Measurements from ENCODE around the gene P4HTM.
A peak's percentile ranks its signal among the peaks of the same experiment; 100 is the strongest.
"Not testable (repeated sequence)": the region's sequence is repeated elsewhere in the genome, so short reads cannot be mapped to it uniquely, and the experiment has no call there.

Gene P4HTM

DNA sequence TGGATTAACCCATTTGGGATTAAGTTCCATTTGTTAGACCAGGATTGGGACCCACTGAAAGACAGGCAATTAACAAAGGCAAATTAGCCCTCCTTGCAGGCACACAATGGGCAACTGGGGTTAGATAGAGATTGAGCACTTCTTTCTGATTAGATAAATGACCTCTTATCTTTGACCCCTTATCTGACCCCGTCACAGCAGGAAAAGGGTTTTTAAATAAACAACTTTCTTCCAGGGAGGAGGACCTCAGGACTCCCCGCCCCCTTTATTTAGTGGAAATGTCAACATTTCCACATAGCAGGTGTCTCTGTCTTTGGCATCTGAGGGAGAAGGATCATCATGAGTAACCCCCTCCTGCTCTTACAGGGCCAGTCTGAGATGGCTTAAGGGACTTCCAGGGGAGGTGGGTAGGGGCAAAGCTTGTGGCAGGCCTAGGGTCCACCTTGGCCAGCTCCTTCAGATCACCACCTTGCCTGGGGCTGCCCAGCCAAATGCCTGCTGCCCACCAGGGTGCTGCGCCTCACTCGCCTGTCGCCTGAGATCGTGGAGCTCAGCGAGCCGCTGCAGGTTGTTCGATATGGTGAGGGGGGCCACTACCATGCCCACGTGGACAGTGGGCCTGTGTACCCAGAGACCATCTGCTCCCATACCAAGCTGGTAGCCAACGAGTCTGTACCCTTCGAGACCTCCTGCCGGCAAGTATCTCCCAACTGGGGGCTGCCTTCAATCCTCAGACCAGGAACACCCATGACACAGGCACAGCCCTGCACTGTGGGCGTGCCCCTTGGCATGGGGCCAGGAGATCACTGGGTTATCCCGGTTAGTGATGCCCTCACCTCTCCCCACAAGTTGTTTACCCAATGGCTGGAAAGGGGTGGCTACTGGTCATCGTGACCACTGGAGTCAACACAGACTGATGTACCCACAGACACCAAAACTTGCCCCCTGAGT, 14.6 kb downstream of the P4HTM start:
- peaks cover 5% of the 10 kb centered on the region for H3K4me1 ChIP-seq (ENCODE audit: control insufficient read depth, low read depth, low read length)
- H3K36me3 ChIP-seq (ENCODE audit: control insufficient read depth, low read depth, low read length): no peaks in the 10 kb centered on the region
- H3K27ac ChIP-seq (ENCODE audit: low read length): no peak overlapping the region
- H3K9ac ChIP-seq (ENCODE audit: low read length): no peak overlapping the region
- no peak overlapping the region for H3K4me3 ChIP-seq (ENCODE audit: low read length)
- H3K27me3 ChIP-seq (ENCODE audit: control insufficient read depth, insufficient read depth, low read length): no peaks in the 10 kb centered on the region
- H3K9me3 ChIP-seq (ENCODE audit: control insufficient read depth, low read depth, low read length): no peaks in the 10 kb centered on the region

DNA sequence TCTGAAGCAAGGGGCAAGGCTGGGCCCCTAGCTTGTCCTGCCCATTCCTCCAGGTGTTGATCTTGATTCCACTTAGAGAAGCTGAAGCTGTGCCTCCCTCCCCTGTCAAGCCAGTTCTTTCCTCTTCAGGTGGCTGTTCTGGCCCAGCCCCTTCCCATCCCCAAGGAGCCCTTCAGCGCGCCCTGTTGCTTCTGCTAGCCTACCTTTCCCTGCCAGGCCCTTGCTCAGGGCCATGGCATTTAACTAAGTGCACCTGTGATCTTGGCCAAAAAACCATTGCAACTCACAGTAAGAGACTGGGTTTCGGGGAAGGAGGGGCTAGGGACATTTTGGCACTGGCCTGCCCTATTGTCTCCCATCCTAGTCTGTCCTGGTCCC, 15.3 kb downstream of the P4HTM start:
- H3K4me3 ChIP-seq (ENCODE audit: low read length): no peak overlapping the region
- H3K9me3 ChIP-seq (ENCODE audit: control insufficient read depth, low read depth, low read length): no peaks in the 10 kb centered on the region
- no peak overlapping the region for H3K9ac ChIP-seq (ENCODE audit: low read length)
- no peaks in the 10 kb centered on the region for H3K36me3 ChIP-seq (ENCODE audit: control insufficient read depth, low read depth, low read length)
- H3K27ac ChIP-seq (ENCODE audit: low read length): no peak overlapping the region
- no peaks in the 10 kb centered on the region for H3K27me3 ChIP-seq (ENCODE audit: control insufficient read depth, insufficient read depth, low read length)
- H3K4me1 ChIP-seq (ENCODE audit: control insufficient read depth, low read depth, low read length): peaks cover 5% of the 10 kb centered on the region

DNA sequence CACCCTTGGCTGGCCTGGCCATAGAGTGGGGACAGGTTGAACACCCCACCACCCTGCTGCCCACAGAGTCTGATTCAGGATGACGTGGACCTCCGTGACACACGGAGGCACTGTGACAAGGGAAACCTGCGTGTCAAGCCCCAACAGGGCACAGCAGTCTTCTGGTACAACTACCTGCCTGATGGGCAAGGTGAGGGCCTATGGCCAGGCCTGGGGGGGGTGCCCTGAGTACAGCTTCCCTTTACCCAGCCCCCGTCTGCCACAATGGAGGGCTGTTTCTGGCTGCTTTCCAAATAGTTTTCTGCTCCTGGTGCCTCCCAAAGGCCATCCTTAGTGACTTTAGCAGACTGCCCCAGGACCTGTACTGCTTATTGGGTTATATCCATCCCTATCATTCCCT, 16.0 kb downstream of the P4HTM start:
- peak overlapping the region; percentile 100 for H3K9ac ChIP-seq (ENCODE audit: low read length)
- H3K4me3 ChIP-seq (ENCODE audit: low read length): peak overlapping the region; percentile 99
- H3K4me1 ChIP-seq (ENCODE audit: control insufficient read depth, low read depth, low read length): peaks cover 5% of the 10 kb centered on the region
- no peaks in the 10 kb centered on the region for H3K36me3 ChIP-seq (ENCODE audit: control insufficient read depth, low read depth, low read length)
- H3K27ac ChIP-seq (ENCODE audit: low read length): no peak overlapping the region
- H3K9me3 ChIP-seq (ENCODE audit: control insufficient read depth, low read depth, low read length): no peaks in the 10 kb centered on the region
- H3K27me3 ChIP-seq (ENCODE audit: control insufficient read depth, insufficient read depth, low read length): no peaks in the 10 kb centered on the region

GRCh38 chr3:49006408-49007067, 16.5 kb downstream of the P4HTM start:
- Histone ChIP-seq H3K9me3 (ENCODE audit: control insufficient read depth, low read depth, low read length) (no peaks in the 10 kb centered on the region), H3K9ac (ENCODE audit: low read length) (peak overlapping the region; percentile 100), H3K4me3 (ENCODE audit: low read length) (peak overlapping the region; percentile 99), H3K27me3 (ENCODE audit: control insufficient read depth, insufficient read depth, low read length) (no peaks in the 10 kb centered on the region), H3K36me3 (ENCODE audit: control insufficient read depth, low read depth, low read length) (peaks cover 5% of the 10 kb centered on the region), H3K4me1 (ENCODE audit: control insufficient read depth, low read depth, low read length) (peaks cover 5% of the 10 kb centered on the region), H3K27ac (ENCODE audit: low read length) (peak overlapping the region; percentile 10)

- H3K36me3 ChIP-seq (ENCODE audit: control insufficient read depth, low read depth, low read length): peaks cover 11% of the 10 kb centered on the region
- peak within 1 kb of the TSS; percentile 99 for H3K27ac ChIP-seq (ENCODE audit: low read length)
- H3K9me3 ChIP-seq (ENCODE audit: control insufficient read depth, low read depth, low read length): no peaks in the 10 kb centered on the region
- peaks cover 5% of the 10 kb centered on the region for H3K4me1 ChIP-seq (ENCODE audit: control insufficient read depth, low read depth, low read length)
- no peaks in the 10 kb centered on the region for H3K27me3 ChIP-seq (ENCODE audit: control insufficient read depth, insufficient read depth, low read length)
- peak within 1 kb of the TSS; percentile 99 for H3K4me3 ChIP-seq (ENCODE audit: low read length)
- peak within 1 kb of the TSS; percentile 100 for H3K9ac ChIP-seq (ENCODE audit: low read length)
Measured at GRCh38 chr3:49007068-49007770, 17.2 kb downstream of the P4HTM start, which contains the start of gene WDR6. Gene WDR6, plus strand, starts transcription at chr3:49007391. Its CDS starts 41 bp downstream, at chr3:49007432.

DNA sequence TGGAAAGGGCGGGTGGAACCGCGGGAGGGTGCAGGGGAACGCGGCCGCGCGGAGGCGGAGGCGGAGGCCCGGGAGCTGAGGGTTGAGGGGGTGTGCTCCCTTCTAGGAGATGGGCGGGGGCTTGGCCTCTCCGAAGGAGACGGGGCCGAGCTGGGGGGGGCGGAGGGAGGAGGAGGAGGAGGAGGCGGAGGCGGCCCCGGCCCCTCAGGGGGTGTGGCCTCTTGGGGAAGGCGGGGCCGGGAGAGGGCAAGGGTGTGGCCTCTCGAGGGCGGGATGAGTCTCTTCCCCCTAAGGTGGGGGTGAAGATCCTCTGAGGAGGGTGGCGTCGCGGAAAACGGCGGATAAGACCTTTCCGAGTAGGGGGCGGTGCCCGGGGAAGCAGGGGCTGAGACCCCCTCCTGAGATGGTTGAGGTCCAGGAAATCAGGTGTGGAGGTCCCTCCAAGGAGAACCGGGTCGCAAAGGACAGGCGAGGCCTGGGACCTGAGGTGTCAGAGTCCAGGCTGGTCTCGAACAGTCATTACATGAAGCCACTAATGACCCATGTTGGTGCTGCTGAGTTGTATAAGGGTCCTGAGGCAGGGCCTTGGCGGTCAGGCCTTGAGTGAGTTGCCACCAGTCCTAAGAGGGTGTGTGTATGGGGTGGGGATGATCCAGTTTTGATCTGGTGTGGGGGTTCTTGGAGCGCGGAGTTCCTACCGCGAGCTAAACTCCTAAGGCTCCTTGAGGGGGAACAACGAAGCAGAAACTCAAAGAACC, 17.9 kb downstream of the P4HTM start:
- H3K27me3 ChIP-seq (ENCODE audit: control insufficient read depth, insufficient read depth, low read length): no peaks in the 10 kb centered on the region
- peak overlapping the region; percentile 100 for H3K9ac ChIP-seq (ENCODE audit: low read length)
- H3K27ac ChIP-seq (ENCODE audit: low read length): peak overlapping the region; percentile 99
- no peaks in the 10 kb centered on the region for H3K9me3 ChIP-seq (ENCODE audit: control insufficient read depth, low read depth, low read length)
- H3K4me3 ChIP-seq (ENCODE audit: low read length): peak overlapping the region; percentile 99
- H3K36me3 ChIP-seq (ENCODE audit: control insufficient read depth, low read depth, low read length): peaks cover 17% of the 10 kb centered on the region
- peaks cover 5% of the 10 kb centered on the region for H3K4me1 ChIP-seq (ENCODE audit: control insufficient read depth, low read depth, low read length)

DNA sequence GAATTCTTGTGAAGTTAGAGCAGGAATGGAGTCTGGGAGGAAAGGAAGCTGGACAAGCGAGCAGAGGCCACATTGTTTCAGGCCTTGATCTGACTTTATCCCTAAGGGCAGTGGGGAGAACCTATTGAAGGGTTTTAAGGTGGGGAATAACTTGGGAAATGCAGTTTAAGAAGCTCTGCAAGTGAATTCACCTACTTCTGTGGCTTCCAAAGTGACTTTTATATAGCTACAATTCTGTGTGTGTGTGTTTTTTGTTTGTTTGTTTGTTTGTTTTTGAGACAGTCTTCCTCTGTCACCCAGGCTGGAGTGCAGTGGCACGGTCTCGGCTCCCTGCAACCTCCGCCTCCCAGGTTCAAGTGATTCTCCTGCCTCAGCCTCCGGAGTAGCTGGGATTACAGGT, 18.6 kb downstream of the P4HTM start:
- H3K9ac ChIP-seq (ENCODE audit: low read length): peak overlapping the region; percentile 48
- peaks cover 24% of the 10 kb centered on the region for H3K36me3 ChIP-seq (ENCODE audit: control insufficient read depth, low read depth, low read length)
- H3K4me3 ChIP-seq (ENCODE audit: low read length): peak overlapping the region; percentile 99
- H3K27ac ChIP-seq (ENCODE audit: low read length); H3K4me1 ChIP-seq (ENCODE audit: control insufficient read depth, low read depth, low read length); H3K9me3 ChIP-seq (ENCODE audit: control insufficient read depth, low read depth, low read length); H3K27me3 ChIP-seq (ENCODE audit: control insufficient read depth, insufficient read depth, low read length): not testable (repeated sequence)

- H3K27me3 ChIP-seq (ENCODE audit: control insufficient read depth, insufficient read depth, low read length): no peaks in the 10 kb centered on the region
- no peak overlapping the region for H3K9ac ChIP-seq (ENCODE audit: low read length)
- H3K9me3 ChIP-seq (ENCODE audit: control insufficient read depth, low read depth, low read length): no peaks in the 10 kb centered on the region
- H3K4me3 ChIP-seq (ENCODE audit: low read length): no peak overlapping the region
- H3K27ac ChIP-seq (ENCODE audit: low read length): no peak overlapping the region
- H3K36me3 ChIP-seq (ENCODE audit: control insufficient read depth, low read depth, low read length): peaks cover 29% of the 10 kb centered on the region
- H3K4me1 ChIP-seq (ENCODE audit: control insufficient read depth, low read depth, low read length): peaks cover 5% of the 10 kb centered on the region
Measured at GRCh38 chr3:49009396-49009795, 19.4 kb downstream of the P4HTM start.

- no peak overlapping the region for H3K4me3 ChIP-seq (ENCODE audit: low read length)
- H3K4me1 ChIP-seq (ENCODE audit: control insufficient read depth, low read depth, low read length): peaks cover 5% of the 10 kb centered on the region
- H3K36me3 ChIP-seq (ENCODE audit: control insufficient read depth, low read depth, low read length): peaks cover 47% of the 10 kb centered on the region
- no peaks in the 10 kb centered on the region for H3K27me3 ChIP-seq (ENCODE audit: control insufficient read depth, insufficient read depth, low read length)
- no peak overlapping the region for H3K9ac ChIP-seq (ENCODE audit: low read length)
- H3K27ac ChIP-seq (ENCODE audit: low read length): no peak overlapping the region
- H3K9me3 ChIP-seq (ENCODE audit: control insufficient read depth, low read depth, low read length): no peaks in the 10 kb centered on the region
Measured at GRCh38 chr3:49012441-49013017, 22.5 kb downstream of the P4HTM start.

DNA sequence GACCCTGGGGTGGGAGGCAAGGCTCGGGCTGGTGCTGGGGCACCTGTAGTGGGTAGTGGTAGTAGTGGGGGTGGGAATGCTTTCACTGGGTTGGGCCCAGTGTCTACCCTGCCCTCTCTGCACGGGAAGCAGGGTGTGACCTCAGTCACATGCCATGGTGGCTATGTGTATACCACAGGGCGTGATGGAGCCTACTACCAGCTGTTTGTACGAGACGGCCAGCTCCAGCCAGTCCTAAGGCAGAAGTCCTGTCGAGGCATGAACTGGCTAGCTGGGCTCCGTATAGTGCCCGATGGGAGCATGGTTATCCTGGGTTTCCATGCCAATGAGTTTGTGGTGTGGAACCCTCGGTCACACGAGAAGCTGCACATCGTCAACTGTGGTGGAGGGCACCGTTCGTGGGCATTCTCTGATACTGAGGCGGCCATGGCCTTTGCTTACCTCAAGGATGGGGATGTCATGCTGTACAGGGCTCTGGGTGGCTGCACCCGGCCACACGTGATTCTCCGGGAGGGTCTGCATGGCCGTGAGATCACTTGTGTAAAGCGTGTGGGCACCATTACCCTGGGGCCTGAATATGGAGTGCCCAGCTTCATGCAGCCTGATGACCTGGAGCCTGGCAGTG, 23.2 kb downstream of the P4HTM start:
- H3K36me3 ChIP-seq (ENCODE audit: control insufficient read depth, low read depth, low read length): peaks cover 47% of the 10 kb centered on the region
- H3K9me3 ChIP-seq (ENCODE audit: control insufficient read depth, low read depth, low read length): no peaks in the 10 kb centered on the region
- no peaks in the 10 kb centered on the region for H3K27me3 ChIP-seq (ENCODE audit: control insufficient read depth, insufficient read depth, low read length)
- no peak overlapping the region for H3K4me3 ChIP-seq (ENCODE audit: low read length)
- H3K9ac ChIP-seq (ENCODE audit: low read length): no peak overlapping the region
- peaks cover 2% of the 10 kb centered on the region for H3K4me1 ChIP-seq (ENCODE audit: control insufficient read depth, low read depth, low read length)
- no peak overlapping the region for H3K27ac ChIP-seq (ENCODE audit: low read length)

Measured in iPS-18a (cell line).